Measurements from ENCODE around the gene VAV3. TPM values are rescaled to one million over a fixed set of nuclear protein-coding genes. Genes with fewer than 3 reads are reported as not detected.

Gene VAV3
- total and polyA plus RNA-seq, 9 of the 15 experiments (the other 6 are each of a cell fraction or from before 2014, with no cell fraction given): not detected

- Histone ChIP-seq H3K4me2 (ENCODE audit: insufficient read depth, low read length) (no peak overlapping the region), H4K20me1 (replicated peaks; ENCODE audit: control insufficient read depth, insufficient read depth, low read length) (no peaks in the 10 kb centered on the region), H3K27ac (ENCODE audit: extremely low read depth, low read depth, low read length) (no peak overlapping the region), H2AFZ (ENCODE audit: low read depth, low read length) (no peak overlapping the region), H3K9ac (ENCODE audit: insufficient read depth in 1 of 2, low read depth in 2 of 2, low read length in 2 of 2) (no peak overlapping the region), H3K9me1 (ENCODE audit: control insufficient read depth, insufficient read depth, low read length) (no peaks in the 10 kb centered on the region), H3K9me3 (replicated peaks; ENCODE audit: control insufficient read depth, insufficient read depth, low read depth, low read length) (no peaks in the 10 kb centered on the region), H3K4me1 (replicated peaks in 1 of 2; ENCODE audit: control insufficient read depth in 2 of 2, insufficient read depth in 2 of 2, low read length in 2 of 2) (no peaks in the 10 kb centered on the region), H3K36me3 (ENCODE audit: control insufficient read depth, insufficient read depth, low read length) (no peaks in the 10 kb centered on the region), H3K79me2 (ENCODE audit: control insufficient read depth, insufficient read depth, low read length) (no peaks in the 10 kb centered on the region), H3K27me3 (ENCODE audit: control insufficient read depth in 2 of 2, insufficient read depth in 2 of 2, low read length in 2 of 2) (no peaks in the 10 kb centered on the region), H3K4me3 (no peak overlapping the region)
- no TSS peak for BruUV-seq (replicated peaks)
- CTCF ChIA-PET (ENCODE audit: low intra/inter-chr PET ratio): no interaction called here
- no peak for ATAC-seq
- 4% methylated on average over 6 of the region's 6 CpGs for WGBS (ENCODE audit: insufficient coverage, low coverage, missing lambda C conversion rate)
- TF ChIP-seq HCFC1 (IDR thresholded peaks at IDR 0.05; ENCODE audit: low read depth, low read length) (no peak), EP300 (IDR thresholded peaks at IDR 0.05; ENCODE audit: low read length) (no peak), ZNF12 (CRISPR knock-in tag; IDR thresholded peaks at IDR 0.05) (no peak), GTF2A2 (tag; IDR thresholded peaks at IDR 0.05) (no peak), PCBP2 (IDR thresholded peaks at IDR 0.05; ENCODE audit: low read depth, low read length, poor library complexity, severe bottlenecking) (no peak), ZBTB43 (CRISPR knock-in tag; IDR thresholded peaks at IDR 0.05) (no peak)
- no peak for FAIRE-seq
- POLR2A ChIA-PET: no interaction called here
- in situ Hi-C loops (cut with MboI): no loop called here
- intact Hi-C loops (cut with micrococcal nuclease): no loop called here
- DNase-seq (ENCODE audit: extremely low read depth in 1 of 4, low spot score in 3 of 4): no peak
These were observed 121.0 kb downstream of the VAV3 start for GRCh38 chr1:107843989-107844388.

GRCh38 chr1:107842241-107842640, 122.7 kb downstream of the VAV3 start:
- Histone ChIP-seq H3K4me1 (replicated peaks in 1 of 2; ENCODE audit: control insufficient read depth in 2 of 2, insufficient read depth in 2 of 2, low read length in 2 of 2) (no peaks in the 10 kb centered on the region), H3K4me3 (no peak overlapping the region), H3K9me1 (ENCODE audit: control insufficient read depth, insufficient read depth, low read length) (no peaks in the 10 kb centered on the region), H2AFZ (ENCODE audit: low read depth, low read length) (no peak overlapping the region), H3K79me2 (ENCODE audit: control insufficient read depth, insufficient read depth, low read length) (no peaks in the 10 kb centered on the region), H3K36me3 (ENCODE audit: control insufficient read depth, insufficient read depth, low read length) (no peaks in the 10 kb centered on the region), H3K9me3 (replicated peaks; ENCODE audit: control insufficient read depth, insufficient read depth, low read depth, low read length) (no peaks in the 10 kb centered on the region), H3K4me2 (ENCODE audit: insufficient read depth, low read length) (no peak overlapping the region), H3K27ac (ENCODE audit: extremely low read depth, low read depth, low read length) (no peak overlapping the region), H4K20me1 (replicated peaks; ENCODE audit: control insufficient read depth, insufficient read depth, low read length) (no peaks in the 10 kb centered on the region), H3K27me3 (ENCODE audit: control insufficient read depth in 2 of 2, insufficient read depth in 2 of 2, low read length in 2 of 2) (no peaks in the 10 kb centered on the region), H3K9ac (ENCODE audit: insufficient read depth in 1 of 2, low read depth in 2 of 2, low read length in 2 of 2) (no peak overlapping the region)
- ATAC-seq: no peak
- intact Hi-C loops (cut with micrococcal nuclease) (no loop called here), in situ Hi-C loops (cut with MboI) (no loop called here)
- no peak for TF ChIP-seq TFAP4 (CRISPR knock-in tag; IDR thresholded peaks at IDR 0.05; ENCODE audit: borderline replicate concordance)
- DNase-seq (ENCODE audit: extremely low read depth in 1 of 4, low spot score in 3 of 4): no peak
- FAIRE-seq: no peak
- no TSS peak for BruUV-seq (replicated peaks)
- POLR2A ChIA-PET: no interaction called here
- 0% methylated on average over 2 of the region's 2 CpGs for WGBS (ENCODE audit: insufficient coverage, low coverage, missing lambda C conversion rate)
- CTCF ChIA-PET (ENCODE audit: low intra/inter-chr PET ratio): no interaction called here
